H9 (cell line): ENCODE data around the gene AATK. TPM values are rescaled to one million over a fixed set of nuclear protein-coding genes. Genes with fewer than 3 reads are reported as not detected.

Source experiments
- DNase-seq: peaks from one replicate; pipeline ENCODE4 v3.0.0-alpha.2; 2017
- H2AFZ ChIP-seq: one replicate; pipeline ENCODE4 v1.6.1; 2013; ENCODE audit warnings: mild to moderate bottlenecking, low read length, control low read depth, moderate library complexity
- H2AK5ac ChIP-seq: 2 replicates; pipeline ENCODE4 v1.6.1; 2013; ENCODE audit warnings: low read length, control low read depth, mixed read lengths; ENCODE audit not compliant: insufficient read length
- H2BK120ac ChIP-seq: one replicate; pipeline ENCODE4 v1.6.1; 2013; ENCODE audit warnings: low read depth, mild to moderate bottlenecking, low read length, control low read depth, inconsistent platforms; ENCODE audit not compliant: poor library complexity, severe bottlenecking
- H2BK12ac ChIP-seq: 2 replicates; pipeline ENCODE4 v1.6.1; 2013; ENCODE audit warnings: low read length, control low read depth, mixed read lengths, low read depth; ENCODE audit not compliant: insufficient read length
- H2BK15ac ChIP-seq: 2 replicates; pipeline ENCODE4 v1.6.1; 2013; ENCODE audit warnings: low read depth, low read length, control low read depth
- H2BK20ac ChIP-seq: one replicate; pipeline ENCODE4 v1.6.1; 2013; ENCODE audit warnings: low read depth, mild to moderate bottlenecking, low read length, control low read depth, inconsistent platforms; ENCODE audit not compliant: poor library complexity, severe bottlenecking
- H2BK5ac ChIP-seq: 2 replicates; pipeline ENCODE4 v1.6.1; 2013; ENCODE audit warnings: low read length, control low read depth, mixed read lengths; ENCODE audit not compliant: insufficient read length
- H3K14ac ChIP-seq: 2 replicates; pipeline ENCODE4 v1.6.1; 2013; ENCODE audit warnings: low read length, control low read depth; ENCODE audit not compliant: insufficient read depth
- H3K18ac ChIP-seq: 2 replicates; pipeline ENCODE4 v1.6.1; 2013; ENCODE audit warnings: low read depth, mild to moderate bottlenecking, mixed read lengths, low read length, control low read depth; ENCODE audit not compliant: insufficient read length
- H3K23ac ChIP-seq: 2 replicates; pipeline ENCODE4 v1.6.1; 2013; ENCODE audit warnings: low read length, control low read depth, mixed read lengths, low read depth; ENCODE audit not compliant: insufficient read length
- H3K23me2 ChIP-seq: 2 replicates; pipeline ENCODE4 v1.6.1; 2013; ENCODE audit warnings: low read depth, mild to moderate bottlenecking, mixed read lengths, low read length, control low read depth; ENCODE audit not compliant: insufficient read length, poor library complexity, severe bottlenecking
- H3K27ac ChIP-seq: 2 replicates; pipeline ENCODE4 v1.5.1; 2013; ENCODE audit warnings: low read length, control low read depth, mixed read lengths, low read depth; ENCODE audit not compliant: insufficient read length
- H3K27me3 ChIP-seq: 2 replicates; pipeline ENCODE4 v1.6.1; 2013; ENCODE audit warnings: low read length, control low read depth, inconsistent platforms; ENCODE audit not compliant: insufficient read depth
- H3K4ac ChIP-seq: 2 replicates; pipeline ENCODE4 v1.6.1; 2013; ENCODE audit warnings: low read depth, mild to moderate bottlenecking, control low read depth, inconsistent platforms, low read length, moderate library complexity
- H3K4me1 ChIP-seq: 2 replicates; pipeline ENCODE4 v1.6.1; 2013; ENCODE audit warnings: low read length, control low read depth, inconsistent platforms; ENCODE audit not compliant: insufficient read depth
- H3K4me2 ChIP-seq: 2 replicates; pipeline ENCODE4 v1.6.1; 2013; ENCODE audit warnings: low read length, control low read depth, mixed read lengths; ENCODE audit not compliant: insufficient read length, insufficient read depth
- H3K56ac ChIP-seq: 2 replicates; pipeline ENCODE4 v1.6.1; 2013; ENCODE audit warnings: low read depth, mild to moderate bottlenecking, mixed read lengths, low read length, control low read depth; ENCODE audit not compliant: insufficient read length
- H3K79me1 ChIP-seq: 2 replicates; pipeline ENCODE4 v1.6.1; 2013; ENCODE audit warnings: low read depth, mild to moderate bottlenecking, moderate library complexity, low read length, control low read depth, inconsistent platforms; ENCODE audit not compliant: insufficient read depth, poor library complexity, severe bottlenecking
- H3K79me2 ChIP-seq: 2 replicates; pipeline ENCODE4 v1.6.1; 2013; ENCODE audit warnings: low read length, control low read depth, inconsistent platforms; ENCODE audit not compliant: insufficient read depth
- H3K9ac ChIP-seq: 2 replicates; pipeline ENCODE4 v1.6.1; 2013; ENCODE audit warnings: low read length, control low read depth, mixed read lengths; ENCODE audit not compliant: insufficient read length; ENCODE audit errors: extremely low read depth
- H3K9me3 ChIP-seq: one replicate; pipeline ENCODE4 v1.6.1; 2013; ENCODE audit warnings: low read depth, low read length, inconsistent platforms; ENCODE audit not compliant: control insufficient read depth
- H3T11ph ChIP-seq: one replicate; pipeline ENCODE4 v1.6.1; 2013; ENCODE audit warnings: mild to moderate bottlenecking, low read length, control low read depth, inconsistent platforms
- H4K20me1 ChIP-seq: one replicate; pipeline ENCODE4 v1.6.1; 2013; ENCODE audit not compliant: control insufficient read depth, insufficient read length, insufficient read depth
- H4K5ac ChIP-seq: 2 replicates; pipeline ENCODE4 v1.6.1; 2013; ENCODE audit warnings: low read depth, mild to moderate bottlenecking, mixed read lengths, low read length, control low read depth; ENCODE audit not compliant: insufficient read length
- H4K8ac ChIP-seq: replicated peaks from 2 replicates; pipeline ENCODE4 v1.6.1; 2013; ENCODE audit warnings: low read length, control low read depth, mixed read lengths, low read depth; ENCODE audit not compliant: insufficient read length
- H4K91ac ChIP-seq: 2 replicates; pipeline ENCODE4 v1.6.1; 2013; ENCODE audit warnings: low read depth, mild to moderate bottlenecking, moderate library complexity, mixed read lengths, low read length, control low read depth; ENCODE audit not compliant: insufficient read length
- H3K27ac Mint-ChIP-seq, 3 experiments: 2 replicates in 2 of 3; 3 replicates in 1 of 3; pipeline ENCODE4 v1.8.0; 2020 to 2021; ENCODE audit warnings: mixed read lengths in 3 of 3, mild to moderate bottlenecking in 1 of 3, moderate library complexity in 1 of 3
- H3K27me3 Mint-ChIP-seq: 2 replicates; pipeline ENCODE4 v1.8.0; 2021; ENCODE audit warnings: low read depth, mild to moderate bottlenecking, moderate library complexity, mixed read lengths
- H3K36me3 Mint-ChIP-seq, 3 experiments: 2 replicates in 2 of 3; 3 replicates in 1 of 3; pipeline ENCODE4 v1.8.0; 2020 to 2021; ENCODE audit warnings: low read depth in 3 of 3, mixed read lengths in 3 of 3; ENCODE audit not compliant: insufficient read depth in 1 of 3
- H3K4me1 Mint-ChIP-seq, 2 experiments: 2 replicates each; pipeline ENCODE4 v1.8.0; 2020; ENCODE audit warnings: mixed read lengths in 2 of 2
- H3K4me3 Mint-ChIP-seq, 2 experiments: 2 replicates in 1 of 2; 3 replicates in 1 of 2; pipeline ENCODE4 v1.8.0; 2020 to 2021; ENCODE audit warnings: mild to moderate bottlenecking in 2 of 2, mixed read lengths in 2 of 2, moderate library complexity in 1 of 2
- H3K9me3 Mint-ChIP-seq, 2 experiments: 2 replicates in 1 of 2; 3 replicates in 1 of 2; pipeline ENCODE4 v1.8.0; 2020; ENCODE audit warnings: mild to moderate bottlenecking in 2 of 2, mixed read lengths in 2 of 2, moderate library complexity in 1 of 2
- CTCF ChIP-seq: fragments of 200-600 bp; sonication (generic); conservative IDR thresholded peaks from 3 replicates; pipeline ENCODE4 v1.8.0; 2021; ENCODE audit warnings: antibody characterized with exemption, mild to moderate bottlenecking
- WGBS: extraction: QIAGEN DNeasy Blood & Tissue Kit; methylation state at CpG from one replicate; pipeline ENCODE4 v1.1.7; 2013; ENCODE audit warnings: missing lambda C conversion rate, low lambda C conversion rate, mixed read lengths; ENCODE audit not compliant: insufficient read length; ENCODE audit errors: extremely low coverage; 5-methylcytosine and 5-hydroxymethylcytosine counted together
- total RNA-seq: library from RNA; stranded (reverse); gene quantifications from 2 replicates; pipeline ENCODE4 v1.2.1, GENCODE V29; 2021

The AATK gene
- total RNA-seq, 1 experiment from 2014 or later, result 2.4 TPM

DNA sequence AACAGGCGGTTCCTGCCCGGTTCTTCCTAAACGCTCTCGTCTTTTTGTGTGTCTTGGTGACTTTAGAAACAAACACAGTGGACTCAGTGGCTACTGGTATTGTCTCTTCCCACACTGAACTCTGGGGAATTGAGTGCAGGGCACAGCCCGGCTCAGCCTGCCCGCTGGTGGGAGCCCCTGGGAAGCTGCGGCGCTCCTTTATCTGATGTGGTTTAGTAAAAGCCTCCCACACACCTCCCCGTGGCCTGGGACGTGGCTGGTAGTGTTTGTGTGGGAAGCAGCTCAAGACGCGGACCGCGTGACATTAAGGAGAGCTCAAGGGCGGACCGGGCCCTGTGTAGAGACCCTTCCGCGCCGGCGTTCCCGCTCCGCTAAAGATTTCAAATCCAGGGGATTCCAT lies 56.1 kb downstream of the AATK start:
- Histone ChIP-seq H4K20me1 (no peaks in the 10 kb centered on the region), H4K5ac (no peak overlapping the region), H3T11ph (no peak overlapping the region), H4K8ac (no peak overlapping the region), H4K91ac (no peak overlapping the region), H2BK5ac (no peak overlapping the region), H3K4me2 (no peak overlapping the region), H3K79me2 (no peaks in the 10 kb centered on the region), H3K27ac (no peak overlapping the region), H3K4ac (no peak overlapping the region), H3K14ac (no peak overlapping the region), H3K23ac (no peak overlapping the region), H3K9ac (no peak overlapping the region), H3K27me3 (no peaks in the 10 kb centered on the region), H2BK15ac (no peak overlapping the region), H2BK12ac (no peak overlapping the region), H2BK20ac (no peak overlapping the region), H3K23me2 (no peaks in the 10 kb centered on the region), H3K56ac (no peak overlapping the region), H3K79me1 (no peaks in the 10 kb centered on the region), H2AK5ac (no peak overlapping the region), H2BK120ac (no peak overlapping the region), H3K18ac (no peak overlapping the region), H3K9me3 (no peaks in the 10 kb centered on the region), H3K4me1 (no peaks in the 10 kb centered on the region), H2AFZ (no peak overlapping the region)
- H3K36me3 Mint-ChIP-seq, result no peaks in the 10 kb centered on the region; a peak in 1 of 7 replicates
- TF ChIP-seq CTCF, result no peak
- WGBS, result no CpG with 5 or more reads among the region's 22 CpGs
- no peaks in the 10 kb centered on the region for H3K9me3 Mint-ChIP-seq
- H3K27me3 Mint-ChIP-seq, result no peaks in the 10 kb centered on the region
- H3K4me1 Mint-ChIP-seq, result peaks cover 0 to 2% of the 10 kb centered on the region in 2 experiments; a peak in 1 of 4 replicates
- DNase-seq, result no peak
- no peak overlapping the region for H3K4me3 Mint-ChIP-seq
- peak overlapping the region in 1 of 3 experiments; percentile 84; a peak in 2 of 7 replicates for H3K27ac Mint-ChIP-seq
